Activated B cell treated with CpG ODN at 0.5 μM for 24 hours (primary cell): Measurements from ENCODE around the gene EHBP1. TPM values are rescaled to one million over a fixed set of nuclear protein-coding genes. Genes with fewer than 3 reads are reported as not detected.

Source experiments
- ATAC-seq: fragments of 200-7000 bp; cut with Tn5 transposase; one replicate; pipeline ENCODE4 v1.10.0; 2021; ENCODE audit warnings: low read depth, mild to moderate bottlenecking, moderate library complexity
- CTCF ChIA-PET: fragments of 350-600 bp; sonication (Branson Sonifier 250); formaldehyde crosslinking; loops from one replicate; lab custom pipeline; 2021; ENCODE audit warnings: antibody characterized with exemption; lab: Charles Lee
- POLR2A ChIA-PET: fragments of 350-600 bp; sonication (Branson Sonifier 250); formaldehyde crosslinking; loops from one replicate; lab custom pipeline; 2021; ENCODE audit warnings: antibody characterized with exemption; lab: Charles Lee
- DNase-seq: peaks from one replicate; pipeline ENCODE4 v3.0.0; 2022
- H3K27ac Mint-ChIP-seq: one replicate; pipeline ENCODE4 v1.8.0; 2020; ENCODE audit warnings: mixed read lengths
- H3K27me3 Mint-ChIP-seq: one replicate; pipeline ENCODE4 v1.8.0; 2021; ENCODE audit warnings: mixed read lengths
- H3K36me3 Mint-ChIP-seq: one replicate; pipeline ENCODE4 v1.8.0; 2021; ENCODE audit warnings: low read depth, mixed read lengths
- H3K4me1 Mint-ChIP-seq: one replicate; pipeline ENCODE4 v1.8.0; 2021; ENCODE audit warnings: mixed read lengths
- H3K4me3 Mint-ChIP-seq: one replicate; pipeline ENCODE4 v1.8.0; 2020; ENCODE audit warnings: mild to moderate bottlenecking, mixed read lengths
- H3K9me3 Mint-ChIP-seq: one replicate; pipeline ENCODE4 v1.8.0; 2020; ENCODE audit warnings: mixed read lengths
- CTCF ChIP-seq: fragments of 200-600 bp; IDR thresholded peaks from one replicate; pipeline ENCODE4 v1.8.0; 2022; ENCODE audit warnings: antibody characterized with exemption, mild to moderate bottlenecking
- intact Hi-C: fragments of 100-400 bp; cut with micrococcal nuclease; formaldehyde crosslinking; loops from one replicate; pipeline ENCODE4 v1.15.1; 2024
- total RNA-seq: library from RNA; stranded (reverse); gene quantifications from 2 replicates; pipeline ENCODE4 v1.2.3, GENCODE V29; 2022

Gene EHBP1
- total RNA-seq, 1 donor from 2014 or later, result 24.0 TPM

- TF ChIP-seq CTCF, result no peak
- DNase-seq (no peak), ATAC-seq (no peak)
- ChIA-PET POLR2A (no interaction called here), CTCF (no interaction called here)
- no peaks in the 10 kb centered on the region for H3K27me3 Mint-ChIP-seq
- intact Hi-C loops, result no loop called here
- no peak overlapping the region for H3K27ac Mint-ChIP-seq
- H3K4me1 Mint-ChIP-seq, result no peaks in the 10 kb centered on the region
- H3K4me3 Mint-ChIP-seq, result no peak overlapping the region
- no peaks in the 10 kb centered on the region for H3K9me3 Mint-ChIP-seq
- H3K36me3 Mint-ChIP-seq, result peaks cover 3% of the 10 kb centered on the region
Observed at GRCh38 chr2:63038034-63038433, 332.5 kb downstream of the EHBP1 start.

GRCh38 chr2:63040586-63040985, 335.1 kb downstream of the EHBP1 start:
- CTCF ChIA-PET, result no interaction called here
- no peak for ATAC-seq
- Mint-ChIP-seq H3K27me3 (peaks cover 15% of the 10 kb centered on the region), H3K4me3 (no peak overlapping the region), H3K4me1 (no peaks in the 10 kb centered on the region), H3K9me3 (no peaks in the 10 kb centered on the region), H3K36me3 (peaks cover 7% of the 10 kb centered on the region), H3K27ac (no peak overlapping the region)
- POLR2A ChIA-PET, result no interaction called here
- intact Hi-C loops, result no loop called here
- no peak for TF ChIP-seq CTCF
- no peak for DNase-seq

- ATAC-seq, result no peak
- peaks cover 25% of the 10 kb centered on the region for H3K27me3 Mint-ChIP-seq
- no peak overlapping the region for H3K27ac Mint-ChIP-seq
- no peak for DNase-seq
- peaks cover under 1% of the 10 kb centered on the region for H3K4me1 Mint-ChIP-seq
- intact Hi-C loops, result no loop called here
- no peaks in the 10 kb centered on the region for H3K9me3 Mint-ChIP-seq
- H3K36me3 Mint-ChIP-seq, result peaks cover 10% of the 10 kb centered on the region
- no peak for TF ChIP-seq CTCF
- CTCF ChIA-PET, result interaction anchor here (0.5 kb wide), 1 partner anchor 13 kb away, joined by 4 read pairs; no protein-coding TSS in a partner anchor
- H3K4me3 Mint-ChIP-seq, result no peak overlapping the region
- POLR2A ChIA-PET, result no interaction called here
Observed at GRCh38 chr2:63041592-63041991, 336.1 kb downstream of the EHBP1 start.

GRCh38 chr2:63044362-63045327, 339.1 kb downstream of the EHBP1 start:
- Mint-ChIP-seq H3K9me3 (no peaks in the 10 kb centered on the region), H3K4me1 (peaks cover 30% of the 10 kb centered on the region), H3K36me3 (peaks cover 7% of the 10 kb centered on the region), H3K27me3 (peaks cover 47% of the 10 kb centered on the region), H3K27ac (no peak overlapping the region), H3K4me3 (no peak overlapping the region)
- ChIA-PET CTCF (no interaction called here), POLR2A (no interaction called here)
- no peak for ATAC-seq
- intact Hi-C loops, result loop anchor here (5.0 kb wide), 1 partner anchor 337 kb away; the partner anchor contains the start of gene EHBP1
- TF ChIP-seq CTCF, result no peak
- no peak for DNase-seq

- ChIA-PET POLR2A (interaction anchor here (0.7 kb wide), 1 partner anchor 12 kb away, joined by 4 read pairs; no protein-coding TSS in a partner anchor), CTCF (no interaction called here)
- H3K27me3 Mint-ChIP-seq, result peaks cover 57% of the 10 kb centered on the region
- DNase-seq, result no peak
- intact Hi-C loops, result loop anchor here (2.0 to 5.0 kb wide), 2 partner anchors 16 to 339 kb away; partner anchors contain the start of gene EHBP1
- no peaks in the 10 kb centered on the region for H3K9me3 Mint-ChIP-seq
- H3K27ac Mint-ChIP-seq, result no peak overlapping the region
- no peak for ATAC-seq
- no peak for TF ChIP-seq CTCF
- H3K4me3 Mint-ChIP-seq, result peak overlapping the region; percentile 66
- peaks cover 42% of the 10 kb centered on the region for H3K4me1 Mint-ChIP-seq
- peaks cover 7% of the 10 kb centered on the region for H3K36me3 Mint-ChIP-seq
Observed at GRCh38 chr2:63046552-63046951, 341.0 kb downstream of the EHBP1 start.
